Measurements from ENCODE around the gene ANTXR1. TPM values are rescaled to one million over a fixed set of nuclear protein-coding genes. Genes with fewer than 3 reads are reported as not detected.

The ANTXR1 gene
- total RNA-seq, 1 experiment from 2014 or later: 37.3 TPM

GRCh38 chr2:69159986-69160385, 147.0 kb downstream of the ANTXR1 start:
- Mint-ChIP-seq H3K27me3 (ENCODE audit: low read depth) (no peaks in the 10 kb centered on the region), H3K36me3 (ENCODE audit: insufficient read depth in 1 of 3, low read depth in 3 of 3) (no peaks in the 10 kb centered on the region; a peak in 1 of 7 replicates), H3K4me3 (no peak overlapping the region), H3K27ac (peak overlapping the region in 1 of 3 experiments; percentile 47; a peak in 3 of 7 replicates), H3K9me3 (no peaks in the 10 kb centered on the region), H3K4me1 (peaks cover 21 to 41% of the 10 kb centered on the region in 2 experiments)
- H3K23me2 ChIP-seq (ENCODE audit: insufficient read length, low read depth, low read length, poor library complexity, severe bottlenecking): no peaks in the 10 kb centered on the region
- H4K91ac ChIP-seq (ENCODE audit: insufficient read length, low read depth, low read length): no peak overlapping the region
- no peak overlapping the region for H2AFZ ChIP-seq (ENCODE audit: low read length)
- H3K56ac ChIP-seq (ENCODE audit: insufficient read length, low read depth, low read length): no peak overlapping the region
- no peak overlapping the region for H2BK120ac ChIP-seq (ENCODE audit: low read depth, low read length, poor library complexity, severe bottlenecking)
- no peak overlapping the region for H2AK5ac ChIP-seq (ENCODE audit: insufficient read length, low read length)
- H3K9ac ChIP-seq (ENCODE audit: extremely low read depth, insufficient read length, low read length): no peak overlapping the region
- H3K9me3 ChIP-seq (ENCODE audit: control insufficient read depth, low read depth, low read length): no peaks in the 10 kb centered on the region
- H4K20me1 ChIP-seq (ENCODE audit: control insufficient read depth, insufficient read depth, insufficient read length): no peaks in the 10 kb centered on the region
- no peak overlapping the region for H2BK15ac ChIP-seq (ENCODE audit: low read depth, low read length)
- no peak overlapping the region for H4K8ac ChIP-seq (replicated peaks; ENCODE audit: insufficient read length, low read depth, low read length)
- no peak overlapping the region for H4K5ac ChIP-seq (ENCODE audit: insufficient read length, low read depth, low read length)
- WGBS (ENCODE audit: extremely low coverage, insufficient read length, low lambda C conversion rate): no CpG with 5 or more reads among the region's 6 CpGs
- H3K18ac ChIP-seq (ENCODE audit: insufficient read length, low read depth, low read length): no peak overlapping the region
- H3K4me1 ChIP-seq (ENCODE audit: insufficient read depth, low read length): peaks cover 13% of the 10 kb centered on the region; the same call in 1 of the 2 replicates
- H2BK12ac ChIP-seq (ENCODE audit: insufficient read length, low read depth, low read length): no peak overlapping the region
- peak; percentile 78 for DNase-seq
- H3T11ph ChIP-seq (ENCODE audit: low read length): no peak overlapping the region
- no peak overlapping the region for H2BK5ac ChIP-seq (ENCODE audit: insufficient read length, low read length)
- no peak overlapping the region for H3K4me2 ChIP-seq (ENCODE audit: insufficient read depth, insufficient read length, low read length)
- H3K14ac ChIP-seq (ENCODE audit: insufficient read depth, low read length): no peak overlapping the region
- no peak overlapping the region for H3K23ac ChIP-seq (ENCODE audit: insufficient read length, low read depth, low read length)
- peak; percentile 77 for TF ChIP-seq CTCF (conservative IDR thresholded peaks at IDR 0.05)
- H3K79me1 ChIP-seq (ENCODE audit: insufficient read depth, low read depth, low read length, poor library complexity, severe bottlenecking): no peaks in the 10 kb centered on the region
- H2BK20ac ChIP-seq (ENCODE audit: low read depth, low read length, poor library complexity, severe bottlenecking): no peak overlapping the region
- no peak overlapping the region for H3K4ac ChIP-seq (ENCODE audit: low read depth, low read length)
- no peaks in the 10 kb centered on the region for H3K79me2 ChIP-seq (ENCODE audit: insufficient read depth, low read length)
- H3K27ac ChIP-seq (ENCODE audit: insufficient read length, low read depth, low read length): no peak overlapping the region
- no peaks in the 10 kb centered on the region for H3K27me3 ChIP-seq (ENCODE audit: insufficient read depth, low read length)
